HepG2 (cell line): ENCODE measurements around the gene ZSWIM5. TPM values are rescaled to one million over a fixed set of nuclear protein-coding genes. Genes with fewer than 3 reads are reported as not detected.

Experiments
- E2F5 ChIP-seq: sonication (generic); formaldehyde crosslinking; conservative IDR thresholded peaks from 2 replicates; pipeline ENCODE4 v1.4.0; 2020; ENCODE audit warnings: missing genetic modification reagents
- ERF ChIP-seq: IDR thresholded peaks from 2 replicates; pipeline ENCODE4 v1.6.1; 2018; ENCODE audit warnings: missing biosample characterization, missing genetic modification reagents
- HOMEZ ChIP-seq: IDR thresholded peaks from 2 replicates; pipeline ENCODE4 v1.6.1; 2016; ENCODE audit warnings: low read depth
- KAT2B ChIP-seq: fragments of 150-350 bp; IDR thresholded peaks from 2 replicates; pipeline ENCODE4 v1.6.1; 2014; ENCODE audit warnings: low read depth, low read length, borderline replicate concordance
- KMT2A ChIP-seq: sonication (generic); formaldehyde crosslinking; IDR thresholded peaks from 2 replicates; pipeline ENCODE4 v1.4.0; 2020; ENCODE audit warnings: missing genetic modification reagents
- MAF1 ChIP-seq: sonication (generic); formaldehyde crosslinking; IDR thresholded peaks from 2 replicates; pipeline ENCODE4 v1.5.0; 2020; ENCODE audit warnings: missing genetic modification reagents, borderline replicate concordance
- MTF1 ChIP-seq: sonication (generic); formaldehyde crosslinking; IDR thresholded peaks from 2 replicates; pipeline ENCODE4 v1.5.0; 2020; ENCODE audit warnings: missing genetic modification reagents
- NR0B2 ChIP-seq: sonication (generic); formaldehyde crosslinking; IDR thresholded peaks from 2 replicates; pipeline ENCODE4 v1.4.0; 2020; ENCODE audit warnings: mild to moderate bottlenecking, missing genetic modification reagents
- SAP130 ChIP-seq: IDR thresholded peaks from 2 replicates; pipeline ENCODE4 v1.6.1; 2016; ENCODE audit warnings: low read depth
- TAF15 ChIP-seq: fragments of 200-400 bp; formaldehyde crosslinking; IDR thresholded peaks from one replicate; pipeline ENCODE4 v1.6.1; 2018; ENCODE audit warnings: mild to moderate bottlenecking, low read depth, low read length; ENCODE audit not compliant: poor library complexity, severe bottlenecking
- TBL1XR1 ChIP-seq: fragments of 150-350 bp; IDR thresholded peaks from 2 replicates; pipeline ENCODE4 v1.6.1; 2014; ENCODE audit warnings: borderline replicate concordance, low read length; ENCODE audit not compliant: partially characterized antibody
- TEAD3 ChIP-seq: optimal IDR thresholded peaks from 2 replicates; pipeline ENCODE3; 2016; ENCODE audit warnings: borderline replicate concordance
- ZFP37 ChIP-seq: sonication (generic); formaldehyde crosslinking; IDR thresholded peaks from 2 replicates; pipeline ENCODE4 v1.4.0; 2020; ENCODE audit warnings: missing genetic modification reagents, borderline replicate concordance
- ZFP62 ChIP-seq: sonication (generic); formaldehyde crosslinking; IDR thresholded peaks from 2 replicates; pipeline ENCODE4 v1.4.0; 2020; ENCODE audit warnings: missing genetic modification reagents
- ZNF264 ChIP-seq: sonication (generic); formaldehyde crosslinking; IDR thresholded peaks from 2 replicates; pipeline ENCODE4 v1.4.0; 2020; ENCODE audit warnings: missing genetic modification reagents
- ZNF281 ChIP-seq: sonication (generic); formaldehyde crosslinking; IDR thresholded peaks from 2 replicates; pipeline ENCODE4 v1.4.0; 2020; ENCODE audit warnings: missing genetic modification reagents, borderline replicate concordance
- ZNF350 ChIP-seq: sonication (generic); formaldehyde crosslinking; IDR thresholded peaks from 2 replicates; pipeline ENCODE4 v1.4.0; 2020; ENCODE audit warnings: mild to moderate bottlenecking, low read depth, missing genetic modification reagents, borderline replicate concordance
- ZNF605 ChIP-seq: sonication (generic); formaldehyde crosslinking; IDR thresholded peaks from 2 replicates; pipeline ENCODE4 v1.8.0; 2022; ENCODE audit warnings: mild to moderate bottlenecking, missing genetic modification reagents
- ZNF776 ChIP-seq: sonication (generic); formaldehyde crosslinking; IDR thresholded peaks from 2 replicates; pipeline ENCODE4 v1.4.0; 2020; ENCODE audit warnings: mild to moderate bottlenecking, missing genetic modification reagents
- ZNF850 ChIP-seq: sonication (generic); formaldehyde crosslinking; conservative IDR thresholded peaks from 2 replicates; pipeline ENCODE4 v1.9.0; 2021; ENCODE audit warnings: mild to moderate bottlenecking, missing genetic modification reagents
- ZXDC ChIP-seq: sonication (generic); formaldehyde crosslinking; IDR thresholded peaks from 2 replicates; pipeline ENCODE4 v1.5.0; 2020; ENCODE audit warnings: mild to moderate bottlenecking, missing genetic modification reagents
- polyA plus RNA-seq, 8 experiments: library from polyadenylated mRNA; depleted of rRNA in 3 of 8; stranded (reverse) in 7 of 8; unstranded in 1 of 8; fragments of >200 nt; fragmentation: Illumina TruSeq in 4 of 8; extraction: Trizol in 4 of 8; gene quantifications; 2 replicates each; pipeline versions ENCODE4 v1.2.1 to v1.2.3, GENCODE V29; 2011 to 2016; ENCODE audit warnings: low read depth in 4 of 8, missing spikeins in 1 of 8, mixed read lengths in 1 of 8; ENCODE audit not compliant: insufficient read depth in 1 of 8
- total RNA-seq, 5 experiments: library from RNA; depleted of rRNA; stranded (reverse); fragments of >200 nt; fragmentation: Illumina TruSeq; extraction: Trizol; gene quantifications; 2 replicates each; pipeline ENCODE4 v1.2.3, GENCODE V29; 2016; ENCODE audit warnings: low read depth in 1 of 5

ZSWIM5 gene
- total and polyA plus RNA-seq, 2 of the 13 experiments (the other 11 are each of a cell fraction or from before 2014, with no cell fraction given) = 11.0 to 20.6 TPM

- no peak for TF ChIP-seq MAF1
- no peak for TF ChIP-seq KAT2B
- peak; percentile 34; the same call in 1 of the 2 replicates for TF ChIP-seq HOMEZ
- no peak for TF ChIP-seq NR0B2 (CRISPR knock-in tag)
- no peak for TF ChIP-seq TBL1XR1
- TF ChIP-seq ZNF281 (CRISPR knock-in tag) = peak; percentile 63; the same call in 1 of the 2 replicates
- TF ChIP-seq TEAD3 (CRISPR knock-in tag) = peak; percentile 44
- TF ChIP-seq SAP130 (CRISPR knock-in tag) = 0 out of 2 replicates have a peak, but pooled peaks have one; percentile 58
- no peak for TF ChIP-seq ZNF264 (CRISPR knock-in tag)
- no peak for TF ChIP-seq ZNF776 (CRISPR knock-in tag)
- no peak for TF ChIP-seq ZXDC (CRISPR knock-in tag)
- no peak for TF ChIP-seq MTF1 (CRISPR knock-in tag)
- TF ChIP-seq ZNF605 (CRISPR knock-in tag) = 0 out of 2 replicates have a peak, but pooled peaks have one; percentile 16
- TF ChIP-seq ERF (CRISPR knock-in tag) = no peak
- 0 out of 2 replicates have a peak, but pooled peaks have one; percentile 52 for TF ChIP-seq ZNF850
- TF ChIP-seq ZFP37 (CRISPR knock-in tag) = no peak
- TF ChIP-seq TAF15 = no peak
- TF ChIP-seq ZFP62 = no peak
- 0 out of 2 replicates have a peak, but pooled peaks have one; percentile 9 for TF ChIP-seq KMT2A (CRISPR knock-in tag)
- TF ChIP-seq ZNF350 (CRISPR knock-in tag) = no peak
- TF ChIP-seq E2F5 (CRISPR knock-in tag) = no peak
Observed at GRCh38 chr1:45012639-45013278, 193.6 kb downstream of the ZSWIM5 start (continued).
